Measurements from ENCODE around the gene GRID2. TPM values are rescaled to one million over a fixed set of nuclear protein-coding genes. Genes with fewer than 3 reads are reported as not detected.

The GRID2 gene
- polyA plus RNA-seq, 1 experiment = not detected

GRCh38 chr4:93710101-93710846 lies 1406.5 kb downstream of the GRID2 start:
- POLR2A ChIA-PET = no interaction called here
- Histone ChIP-seq H3K27me3 (ENCODE audit: control insufficient read depth, insufficient read depth, low read length) (no peaks in the 10 kb centered on the region), H3K9me3 (ENCODE audit: control insufficient read depth, insufficient read depth, low read length) (no peaks in the 10 kb centered on the region), H3K4me3 (ENCODE audit: low read depth, low read length) (no peak overlapping the region), H3K27ac (ENCODE audit: low read depth, low read length) (no peak overlapping the region)
- TF ChIP-seq CTCF (IDR thresholded peaks at IDR 0.05; ENCODE audit: low read depth, low read length) = no peak
- DNase-seq (ENCODE audit: low read depth, low spot score) = no peak
- CTCF ChIA-PET = interaction anchor here (0.7 kb wide), 1 partner anchor 9 kb away, joined by 3 read pairs; no protein-coding TSS in a partner anchor

GRCh38 chr4:93710847-93711430 lies 1407.2 kb downstream of the GRID2 start:
- no peak for TF ChIP-seq CTCF (IDR thresholded peaks at IDR 0.05; ENCODE audit: low read depth, low read length)
- no peaks in the 10 kb centered on the region for H3K27me3 ChIP-seq (ENCODE audit: control insufficient read depth, insufficient read depth, low read length)
- no peak overlapping the region for H3K4me3 ChIP-seq (ENCODE audit: low read depth, low read length)
- DNase-seq (ENCODE audit: low read depth, low spot score) = no peak
- no peak overlapping the region for H3K27ac ChIP-seq (ENCODE audit: low read depth, low read length)
- POLR2A ChIA-PET = no interaction called here
- CTCF ChIA-PET = no interaction called here
- H3K9me3 ChIP-seq (ENCODE audit: control insufficient read depth, insufficient read depth, low read length) = no peaks in the 10 kb centered on the region

- H3K9me3 ChIP-seq (ENCODE audit: control insufficient read depth, insufficient read depth, low read length) = no peaks in the 10 kb centered on the region
- H3K27me3 ChIP-seq (ENCODE audit: control insufficient read depth, insufficient read depth, low read length) = no peaks in the 10 kb centered on the region
- H3K4me3 ChIP-seq (ENCODE audit: low read depth, low read length) = no peak overlapping the region
- H3K27ac ChIP-seq (ENCODE audit: low read depth, low read length) = no peak overlapping the region
- CTCF ChIA-PET = no interaction called here
- POLR2A ChIA-PET = no interaction called here
- DNase-seq (ENCODE audit: low read depth, low spot score) = no peak
- no peak for TF ChIP-seq CTCF (IDR thresholded peaks at IDR 0.05; ENCODE audit: low read depth, low read length)
Observed at GRCh38 chr4:93718233-93718632, 1414.5 kb downstream of the GRID2 start.

GRCh38 chr4:93719552-93719951 lies 1415.8 kb downstream of the GRID2 start:
- Histone ChIP-seq H3K4me3 (ENCODE audit: low read depth, low read length) (no peak overlapping the region), H3K27ac (ENCODE audit: low read depth, low read length) (no peak overlapping the region), H3K9me3 (ENCODE audit: control insufficient read depth, insufficient read depth, low read length) (no peaks in the 10 kb centered on the region), H3K27me3 (ENCODE audit: control insufficient read depth, insufficient read depth, low read length) (no peaks in the 10 kb centered on the region)
- DNase-seq (ENCODE audit: low read depth, low spot score) = no peak
- POLR2A ChIA-PET = no interaction called here
- CTCF ChIA-PET = no interaction called here
- TF ChIP-seq CTCF (IDR thresholded peaks at IDR 0.05; ENCODE audit: low read depth, low read length) = no peak

GRCh38 chr4:93722446-93722845 lies 1418.7 kb downstream of the GRID2 start:
- H3K9me3 ChIP-seq (ENCODE audit: control insufficient read depth, insufficient read depth, low read length) = no peaks in the 10 kb centered on the region
- DNase-seq (ENCODE audit: low read depth, low spot score) = no peak
- ChIA-PET POLR2A (no interaction called here), CTCF (no interaction called here)
- no peak overlapping the region for H3K27ac ChIP-seq (ENCODE audit: low read depth, low read length)
- no peak for TF ChIP-seq CTCF (IDR thresholded peaks at IDR 0.05; ENCODE audit: low read depth, low read length)
- H3K4me3 ChIP-seq (ENCODE audit: low read depth, low read length) = no peak overlapping the region
- H3K27me3 ChIP-seq (ENCODE audit: control insufficient read depth, insufficient read depth, low read length) = no peaks in the 10 kb centered on the region

Data from AG04450 (cell line).